ENCODE results near the gene PLA2G4C. TPM values are rescaled to one million over a fixed set of nuclear protein-coding genes. Genes with fewer than 3 reads are reported as not detected.

The PLA2G4C gene
- polyA plus RNA-seq, 3 donors from 2014 or later = 0.37 TPM; not detected in 2

- H3K4me1 Mint-ChIP-seq = no peaks in the 10 kb centered on the region
Observed at GRCh38 chr19:48061401-48062344, 48.9 kb downstream of the PLA2G4C start.

GRCh38 chr19:48060381-48060780 lies 50.2 kb downstream of the PLA2G4C start:
- no peak for DNase-seq
- H3K4me3 Mint-ChIP-seq = no peak overlapping the region
- H3K27ac Mint-ChIP-seq = peak overlapping the region in 1 of 6 donors; percentile 40
- H3K4me1 Mint-ChIP-seq = no peaks in the 10 kb centered on the region
- H3K27me3 Mint-ChIP-seq (ENCODE audit: low read depth in 3 of 3) = peaks cover 0 to 10% (median 5%) of the 10 kb centered on the region in 3 donors
- H3K9me3 Mint-ChIP-seq = no peaks in the 10 kb centered on the region
- no peaks in the 10 kb centered on the region for H3K36me3 Mint-ChIP-seq

More at GRCh38 chr19:48061401-48062344, 48.9 kb downstream of the PLA2G4C start:
- H3K27me3 Mint-ChIP-seq (ENCODE audit: low read depth in 3 of 3) = peaks cover 0 to 10% (median 5%) of the 10 kb centered on the region in 3 donors
- H3K36me3 Mint-ChIP-seq = no peaks in the 10 kb centered on the region
- no peak for DNase-seq
- H3K9me3 Mint-ChIP-seq = no peaks in the 10 kb centered on the region
- H3K27ac Mint-ChIP-seq = no peak overlapping the region
- no peak overlapping the region for H3K4me3 Mint-ChIP-seq

DNA sequence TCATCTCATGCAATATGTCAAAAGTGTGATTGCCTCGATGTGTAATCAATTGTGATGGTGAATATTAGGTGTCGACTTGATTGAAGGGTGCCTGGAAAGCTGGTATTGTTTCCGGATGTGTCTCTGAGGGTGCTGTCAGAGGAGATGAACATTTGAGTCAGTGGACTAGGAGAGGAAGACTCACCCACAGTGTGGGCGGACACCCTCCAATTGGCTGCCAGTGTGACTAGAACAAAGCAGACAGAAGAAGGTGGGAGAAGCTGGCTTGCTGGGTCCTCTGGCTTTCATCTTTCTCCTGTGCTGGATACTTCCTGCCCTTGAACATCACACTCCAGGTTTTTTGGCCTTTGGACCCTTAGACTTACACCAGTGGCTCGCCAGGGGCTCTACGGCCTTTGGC lies 51.3 kb downstream of the PLA2G4C start:
- Mint-ChIP-seq H3K36me3 (no peaks in the 10 kb centered on the region), H3K9me3 (no peaks in the 10 kb centered on the region), H3K27me3 (ENCODE audit: low read depth in 3 of 3) (peaks cover 0 to 10% (median 5%) of the 10 kb centered on the region in 3 donors), H3K4me3 (no peak overlapping the region), H3K27ac (no peak overlapping the region), H3K4me1 (no peaks in the 10 kb centered on the region)
- DNase-seq = no peak

DNA sequence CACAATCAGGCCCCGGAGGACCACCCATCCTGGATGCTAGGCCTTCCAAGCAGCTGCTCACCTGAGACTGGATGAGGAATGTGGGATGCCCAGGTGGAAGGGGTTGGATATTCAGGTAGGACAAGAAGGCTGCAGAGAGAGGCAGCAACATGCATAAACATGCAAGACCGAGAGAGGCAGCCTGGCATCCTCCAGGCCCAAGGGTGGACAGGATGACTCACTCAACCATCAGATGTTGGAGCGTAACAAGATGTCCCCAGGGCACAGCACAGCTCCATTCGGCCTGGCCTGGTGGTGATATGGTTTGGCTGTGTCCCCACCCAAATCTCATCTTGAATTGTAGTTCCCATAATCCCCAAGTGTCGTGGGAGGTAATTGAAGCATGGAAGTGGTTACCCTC lies 56.8 kb downstream of the PLA2G4C start:
- Mint-ChIP-seq H3K36me3 (no peaks in the 10 kb centered on the region), H3K4me1 (no peaks in the 10 kb centered on the region), H3K27me3 (ENCODE audit: low read depth in 3 of 3) (peaks cover 0 to 2% (median 2%) of the 10 kb centered on the region in 3 donors), H3K4me3 (no peak overlapping the region), H3K27ac (no peak overlapping the region), H3K9me3 (no peaks in the 10 kb centered on the region)
- DNase-seq = no peak

DNA sequence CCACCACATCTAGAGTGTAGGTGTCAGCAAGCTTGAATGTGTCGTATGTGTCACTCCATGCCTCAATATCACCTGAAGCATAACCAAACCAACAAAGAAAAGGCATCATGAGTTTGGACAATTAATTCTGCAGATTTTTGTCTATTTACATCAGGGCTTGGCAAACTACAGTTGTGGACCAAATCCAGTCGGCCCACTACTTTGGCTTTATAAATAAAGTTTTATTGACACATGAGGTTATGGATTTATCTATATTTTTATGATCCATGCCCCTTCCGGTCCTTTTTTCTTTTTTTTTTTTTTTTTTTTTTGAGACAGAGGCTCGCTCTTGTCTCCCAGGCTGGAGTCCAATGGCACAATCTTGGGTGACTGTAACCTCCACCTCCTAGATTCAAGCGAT lies 57.5 kb downstream of the PLA2G4C start:
- Mint-ChIP-seq H3K9me3 (no peaks in the 10 kb centered on the region), H3K27me3 (ENCODE audit: low read depth in 3 of 3) (peaks cover 0 to 6% (median 2%) of the 10 kb centered on the region in 3 donors), H3K27ac (no peak overlapping the region), H3K4me1 (no peaks in the 10 kb centered on the region), H3K4me3 (no peak overlapping the region), H3K36me3 (no peaks in the 10 kb centered on the region)
- DNase-seq = no peak

DNA sequence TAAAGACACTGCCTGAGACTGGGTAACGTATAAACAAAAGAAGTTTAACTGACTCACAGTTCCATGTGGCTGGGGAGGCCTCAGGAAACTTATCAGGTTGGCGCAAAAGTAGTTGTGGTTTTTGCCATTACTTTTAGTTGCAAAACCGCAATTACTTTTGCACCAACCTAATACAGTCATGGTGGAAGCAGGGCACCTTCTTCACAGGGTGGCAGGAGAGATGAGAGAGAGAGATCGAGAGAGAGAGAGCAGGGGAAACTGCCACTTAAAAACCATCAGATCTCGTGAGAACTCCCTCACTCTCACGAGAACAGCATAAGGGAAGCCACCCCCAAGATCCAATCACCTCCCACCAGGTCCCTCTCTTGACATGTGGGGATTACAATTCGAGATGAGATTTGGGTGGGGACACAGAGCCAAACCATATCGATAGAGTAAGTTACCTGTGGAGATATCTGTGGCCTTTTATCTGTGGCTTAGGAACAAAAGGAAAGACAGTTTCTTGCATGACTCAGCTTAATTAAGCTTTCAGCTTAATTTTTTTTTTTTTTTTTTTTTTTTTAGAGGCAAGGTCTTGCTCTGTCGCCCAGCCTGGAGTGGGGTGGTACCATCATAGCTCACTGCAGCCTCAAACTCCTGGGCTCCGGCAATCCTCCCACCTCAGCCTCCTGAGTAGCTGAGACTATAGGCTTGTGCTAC lies 59.1 kb downstream of the PLA2G4C start:
- Mint-ChIP-seq H3K27ac (no peak overlapping the region), H3K4me1 (no peaks in the 10 kb centered on the region), H3K27me3 (ENCODE audit: low read depth in 3 of 3) (peaks cover 2 to 10% (median 5%) of the 10 kb centered on the region in 3 donors), H3K9me3 (no peaks in the 10 kb centered on the region), H3K36me3 (no peaks in the 10 kb centered on the region), H3K4me3 (no peak overlapping the region)
- DNase-seq = no peak

GRCh38 chr19:48044561-48044960 lies 66.1 kb downstream of the PLA2G4C start:
- H3K27ac Mint-ChIP-seq = no peak overlapping the region
- no peaks in the 10 kb centered on the region for H3K4me1 Mint-ChIP-seq
- H3K4me3 Mint-ChIP-seq = no peak overlapping the region
- DNase-seq = no peak
- H3K27me3 Mint-ChIP-seq (ENCODE audit: low read depth in 3 of 3) = peaks cover 8 to 19% (median 15%) of the 10 kb centered on the region in 3 donors
- no peaks in the 10 kb centered on the region for H3K36me3 Mint-ChIP-seq
- H3K9me3 Mint-ChIP-seq = peaks cover 0 to 4% (median 0%) of the 10 kb centered on the region in 6 donors

DNA sequence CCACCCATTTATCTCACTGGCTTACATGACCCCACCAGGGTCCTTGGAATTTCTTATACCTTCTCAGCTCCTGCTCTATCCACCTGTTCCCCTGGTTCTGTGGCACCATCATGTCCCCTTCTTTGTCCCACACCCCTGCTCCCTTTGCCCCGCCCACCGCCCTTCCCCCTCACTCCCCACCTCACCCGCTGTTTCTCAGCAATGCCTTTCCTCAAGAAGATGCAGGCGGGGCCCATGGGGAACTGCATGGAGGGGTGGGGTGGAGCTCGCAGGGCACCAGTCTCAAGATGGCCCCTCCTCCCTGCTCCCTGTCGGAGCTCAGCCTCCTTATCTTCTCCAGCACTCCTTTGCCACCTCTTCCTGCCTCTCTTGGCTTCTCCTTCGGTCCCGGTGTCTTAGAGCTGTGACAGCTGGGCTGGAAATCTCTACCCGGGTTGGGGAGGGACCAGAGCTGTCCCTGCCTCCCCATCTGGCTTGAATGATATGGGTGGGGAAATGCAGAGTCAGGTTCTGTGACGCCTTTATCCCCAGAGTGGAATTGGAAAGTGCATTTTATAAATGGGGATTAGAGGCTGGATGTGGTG lies 66.8 kb downstream of the PLA2G4C start, which contains the start of gene CABP5:
Gene CABP5 (minus strand): TSS at position 405 of the 584 bp plus-strand sequence. CDS start 157 bp downstream, at position 248.
- H3K9me3 Mint-ChIP-seq = peaks cover 0 to 4% (median 0%) of the 10 kb centered on the region in 6 donors
- peaks cover 0 to 3% (median 0%) of the 10 kb centered on the region in 3 donors for H3K36me3 Mint-ChIP-seq
- H3K27me3 Mint-ChIP-seq (ENCODE audit: low read depth in 3 of 3) = peaks cover 8 to 23% (median 15%) of the 10 kb centered on the region in 3 donors
- H3K4me1 Mint-ChIP-seq = no peaks in the 10 kb centered on the region
- no peak for DNase-seq
- no peak within 1 kb of the TSS for H3K4me3 Mint-ChIP-seq
- no peak within 1 kb of the TSS for H3K27ac Mint-ChIP-seq

DNA sequence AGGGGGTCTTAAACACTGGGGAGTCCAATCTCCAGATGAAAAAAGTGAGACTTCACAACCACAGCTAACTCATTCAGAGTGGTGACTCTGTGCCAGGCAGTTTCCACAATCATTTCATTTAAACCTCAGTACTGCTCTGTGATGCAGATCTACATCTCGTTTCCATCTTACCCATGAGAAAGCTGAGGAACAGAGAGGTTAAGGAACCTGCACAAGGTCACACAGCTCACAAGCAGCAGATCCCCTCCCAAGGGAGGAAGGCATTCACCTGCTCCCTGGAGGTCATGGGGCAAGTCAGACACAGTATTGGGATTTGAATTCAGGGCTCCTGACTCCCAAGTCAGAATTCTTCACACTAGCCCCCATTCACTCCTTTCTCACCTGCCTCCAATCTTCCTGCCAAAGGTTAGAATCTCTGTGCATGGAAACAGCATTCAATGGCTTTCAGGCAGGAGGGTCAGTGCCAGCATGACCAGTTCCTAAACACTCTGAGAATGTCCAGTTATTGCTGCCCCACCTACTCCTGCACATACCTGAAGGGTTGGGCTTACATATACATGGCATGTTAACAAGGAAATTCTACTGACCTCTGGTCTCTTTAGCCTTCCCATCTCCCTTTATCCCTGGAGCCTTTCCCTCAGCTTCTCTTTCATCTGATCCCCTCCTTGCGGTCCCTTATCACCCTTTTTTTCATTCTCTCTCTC lies 68.6 kb downstream of the PLA2G4C start:
- Mint-ChIP-seq H3K4me1 (no peaks in the 10 kb centered on the region), H3K27me3 (ENCODE audit: low read depth in 3 of 3) (peaks cover 8 to 17% (median 11%) of the 10 kb centered on the region in 3 donors), H3K27ac (no peak overlapping the region), H3K36me3 (peaks cover 0 to 3% (median 0%) of the 10 kb centered on the region in 3 donors), H3K9me3 (peaks cover 0 to 4% (median under 1%) of the 10 kb centered on the region in 6 donors), H3K4me3 (no peak overlapping the region)
- DNase-seq = no peak

GRCh38 chr19:48036765-48037164 lies 73.9 kb downstream of the PLA2G4C start:
- Mint-ChIP-seq H3K4me3 (no peak overlapping the region), H3K27me3 (ENCODE audit: low read depth in 3 of 3) (peaks cover 1 to 23% (median 10%) of the 10 kb centered on the region in 3 donors), H3K36me3 (peaks cover 0 to 3% (median 0%) of the 10 kb centered on the region in 3 donors)

GRCh38 chr19:48033604-48034003 lies 77.0 kb downstream of the PLA2G4C start:
- Mint-ChIP-seq H3K36me3 (no peaks in the 10 kb centered on the region), H3K27ac (no peak overlapping the region), H3K27me3 (ENCODE audit: low read depth in 3 of 3) (peaks cover 2 to 8% (median 6%) of the 10 kb centered on the region in 3 donors), H3K4me1 (no peaks in the 10 kb centered on the region), H3K4me3 (no peak overlapping the region), H3K9me3 (peaks cover 1 to 19% (median 13%) of the 10 kb centered on the region in 6 donors)
- no peak for DNase-seq

More at GRCh38 chr19:48036765-48037164, 73.9 kb downstream of the PLA2G4C start:
- peaks cover 1 to 19% (median 13%) of the 10 kb centered on the region in 6 donors for H3K9me3 Mint-ChIP-seq
- DNase-seq = no peak
- no peak overlapping the region for H3K27ac Mint-ChIP-seq
- no peaks in the 10 kb centered on the region for H3K4me1 Mint-ChIP-seq

GRCh38 chr19:48030073-48030472 lies 80.5 kb downstream of the PLA2G4C start:
- no peaks in the 10 kb centered on the region for H3K36me3 Mint-ChIP-seq
- peaks cover 0 to 1% (median 0%) of the 10 kb centered on the region in 6 donors for H3K9me3 Mint-ChIP-seq
- H3K4me1 Mint-ChIP-seq = no peaks in the 10 kb centered on the region
- no peak for DNase-seq
- peaks cover 2 to 8% (median 5%) of the 10 kb centered on the region in 3 donors for H3K27me3 Mint-ChIP-seq (ENCODE audit: low read depth in 3 of 3)
- no peak overlapping the region for H3K27ac Mint-ChIP-seq
- H3K4me3 Mint-ChIP-seq = no peak overlapping the region

- no peaks in the 10 kb centered on the region for H3K36me3 Mint-ChIP-seq
- peaks cover 0 to 1% (median 0%) of the 10 kb centered on the region in 6 donors for H3K9me3 Mint-ChIP-seq
- no peaks in the 10 kb centered on the region for H3K4me1 Mint-ChIP-seq
- peaks cover 4 to 10% (median 6%) of the 10 kb centered on the region in 3 donors for H3K27me3 Mint-ChIP-seq (ENCODE audit: low read depth in 3 of 3)
- no peak for DNase-seq
- H3K4me3 Mint-ChIP-seq = no peak overlapping the region
- H3K27ac Mint-ChIP-seq = no peak overlapping the region
Observed at GRCh38 chr19:48029431-48029830, 81.2 kb downstream of the PLA2G4C start.
